ENCODE data around the gene LGSN.
"Not testable (repeated sequence)": the region's sequence is repeated elsewhere in the genome, so short reads cannot be mapped to it uniquely, and the experiment has no call there.

The LGSN gene

DNA sequence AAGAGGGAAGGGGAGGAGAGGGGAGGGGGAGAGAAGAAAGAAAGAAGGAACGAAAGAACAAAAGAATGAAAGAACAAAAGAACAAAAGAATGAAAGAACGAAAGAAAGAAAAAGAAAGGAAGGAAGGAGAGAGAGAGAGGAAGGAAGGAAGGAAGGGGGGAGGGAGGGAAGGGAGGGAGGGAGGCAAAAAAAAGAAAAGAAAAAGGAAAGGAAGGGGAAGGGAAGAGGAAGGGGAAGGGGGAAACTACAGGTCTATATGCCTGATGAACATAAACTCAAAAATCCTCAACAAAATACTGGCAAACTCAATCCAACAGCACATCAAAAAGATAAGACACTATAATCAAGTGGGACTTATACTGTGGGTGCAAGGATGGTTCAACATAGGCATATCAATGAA, 13.7 kb upstream of the LGSN start:
- H3K4me3 Mint-ChIP-seq: no peak overlapping the region
- H3K27ac Mint-ChIP-seq: no peak overlapping the region
- peaks cover 12% of the 10 kb centered on the region for H3K9me3 Mint-ChIP-seq
- no peaks in the 10 kb centered on the region for H3K36me3 Mint-ChIP-seq (ENCODE audit: low read depth)
- no peaks in the 10 kb centered on the region for H3K27me3 Mint-ChIP-seq (ENCODE audit: low read depth)
- H3K4me1 Mint-ChIP-seq (ENCODE audit: low read depth): no peaks in the 10 kb centered on the region

DNA sequence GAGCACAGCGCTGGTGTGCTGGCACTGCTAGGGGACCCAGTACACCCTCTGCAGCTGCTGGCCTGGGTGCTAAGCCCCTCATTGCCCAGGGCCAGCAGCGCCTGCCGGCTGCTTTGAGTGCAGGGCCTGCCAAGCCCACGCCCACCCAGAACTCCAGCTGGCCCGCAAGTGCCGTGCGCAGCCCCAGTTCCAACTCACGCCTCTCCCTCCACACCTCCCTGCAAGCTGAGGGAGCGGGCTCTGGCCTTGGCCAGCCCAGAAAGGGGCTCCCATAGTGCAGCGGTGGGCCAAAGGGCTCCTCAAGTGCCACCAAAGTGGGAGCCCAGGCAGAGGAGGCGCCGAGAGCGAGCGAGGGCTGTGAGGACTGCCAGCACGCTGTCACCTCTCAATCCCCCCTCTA, 6.8 kb upstream of the LGSN start:
- H3K4me1 Mint-ChIP-seq (ENCODE audit: low read depth); H3K36me3 Mint-ChIP-seq (ENCODE audit: low read depth); H3K27me3 Mint-ChIP-seq (ENCODE audit: low read depth); H3K27ac Mint-ChIP-seq; H3K4me3 Mint-ChIP-seq: not testable (repeated sequence)
- peaks cover 17% of the 10 kb centered on the region for H3K9me3 Mint-ChIP-seq

DNA sequence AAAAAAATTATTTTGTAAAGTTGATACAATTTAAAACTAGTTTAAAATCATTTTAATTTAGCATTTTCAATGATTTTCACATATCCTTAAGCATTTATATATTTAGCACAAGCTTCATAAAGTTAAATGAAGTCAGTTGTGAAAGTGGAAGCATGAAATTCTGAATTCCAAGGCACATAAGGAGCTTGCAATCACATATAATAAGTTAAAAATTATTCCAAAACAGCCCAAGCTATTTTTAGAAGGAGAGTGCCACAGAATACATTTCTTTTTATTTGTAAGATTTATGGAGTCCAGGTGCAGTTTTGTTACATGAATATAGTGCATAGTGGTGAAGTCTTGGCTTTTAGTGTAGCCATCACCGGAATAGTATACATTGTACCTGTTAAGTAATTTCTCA, 3.2 kb upstream of the LGSN start:
- no peak overlapping the region for H3K27ac Mint-ChIP-seq
- peaks cover 6% of the 10 kb centered on the region for H3K9me3 Mint-ChIP-seq
- H3K27me3 Mint-ChIP-seq (ENCODE audit: low read depth): no peaks in the 10 kb centered on the region
- no peak overlapping the region for H3K4me3 Mint-ChIP-seq
- H3K36me3 Mint-ChIP-seq (ENCODE audit: low read depth): no peaks in the 10 kb centered on the region
- H3K4me1 Mint-ChIP-seq (ENCODE audit: low read depth): no peaks in the 10 kb centered on the region

DNA sequence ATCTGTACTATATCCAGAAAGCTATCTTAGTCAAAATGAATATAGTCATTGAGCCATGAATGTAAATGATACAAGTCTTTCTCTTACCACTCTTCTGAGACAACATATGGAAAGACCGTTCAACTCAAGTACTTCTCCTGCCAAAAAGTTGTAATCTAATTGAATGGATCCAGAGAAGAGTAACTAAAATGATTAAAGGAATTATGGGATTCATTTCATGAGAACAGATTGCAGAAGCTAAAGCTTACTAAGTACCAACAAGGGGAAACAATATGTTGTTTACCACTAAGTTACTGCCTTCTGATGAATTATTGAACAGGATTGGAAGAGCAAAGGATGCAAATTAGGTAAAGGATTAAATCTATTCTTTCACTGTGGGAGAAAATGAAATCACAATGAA, 2.0 kb upstream of the LGSN start:
- no peaks in the 10 kb centered on the region for H3K4me1 Mint-ChIP-seq (ENCODE audit: low read depth)
- no peak overlapping the region for H3K4me3 Mint-ChIP-seq
- H3K27me3 Mint-ChIP-seq (ENCODE audit: low read depth): no peaks in the 10 kb centered on the region
- no peaks in the 10 kb centered on the region for H3K9me3 Mint-ChIP-seq
- H3K27ac Mint-ChIP-seq: no peak overlapping the region
- H3K36me3 Mint-ChIP-seq (ENCODE audit: low read depth): no peaks in the 10 kb centered on the region

DNA sequence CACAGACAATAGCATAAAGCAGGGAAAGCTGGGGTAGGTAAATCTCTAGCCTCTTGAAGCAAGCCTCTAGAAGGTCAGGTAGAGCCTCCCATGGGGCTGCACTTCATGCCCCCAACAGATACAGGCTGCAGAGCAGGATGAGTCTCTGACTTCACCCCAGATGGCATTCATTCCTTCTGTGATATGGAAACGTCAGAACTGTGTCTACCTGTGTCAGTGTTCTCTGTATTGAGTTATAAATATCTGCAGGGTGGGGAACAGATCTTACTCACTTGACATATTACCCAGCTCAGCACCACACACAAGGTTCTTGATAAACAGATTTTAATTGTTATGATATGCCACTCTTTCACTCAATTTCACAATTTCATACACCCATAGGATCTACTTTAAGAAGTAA, 2.1 kb downstream of the LGSN start:
- Mint-ChIP-seq H3K4me1 (ENCODE audit: low read depth) (no peaks in the 10 kb centered on the region), H3K27ac (no peak overlapping the region), H3K4me3 (no peak overlapping the region), H3K27me3 (ENCODE audit: low read depth) (no peaks in the 10 kb centered on the region), H3K9me3 (no peaks in the 10 kb centered on the region), H3K36me3 (ENCODE audit: low read depth) (no peaks in the 10 kb centered on the region)

DNA sequence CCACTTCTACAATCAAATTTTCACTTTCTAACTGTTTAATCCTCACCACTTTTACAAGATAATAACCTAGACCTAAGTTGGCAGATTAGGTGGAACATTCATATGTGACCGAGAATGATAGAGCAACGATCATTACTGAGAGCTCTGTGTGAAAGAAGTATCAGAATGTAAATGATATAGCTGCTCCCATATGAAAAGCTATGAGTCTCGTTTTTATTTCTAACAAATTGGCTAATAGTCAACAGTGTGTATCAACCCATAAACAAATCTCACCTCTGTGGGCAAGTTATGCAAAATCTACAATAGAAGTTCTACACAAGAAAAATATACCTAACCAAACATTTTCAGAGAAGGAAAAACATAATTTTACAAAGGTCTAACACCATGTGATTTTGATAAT, 3.7 kb downstream of the LGSN start:
- H3K27me3 Mint-ChIP-seq (ENCODE audit: low read depth): no peaks in the 10 kb centered on the region
- no peaks in the 10 kb centered on the region for H3K36me3 Mint-ChIP-seq (ENCODE audit: low read depth)
- H3K4me3 Mint-ChIP-seq: no peak overlapping the region
- no peaks in the 10 kb centered on the region for H3K4me1 Mint-ChIP-seq (ENCODE audit: low read depth)
- no peak overlapping the region for H3K27ac Mint-ChIP-seq
- H3K9me3 Mint-ChIP-seq: no peaks in the 10 kb centered on the region

DNA sequence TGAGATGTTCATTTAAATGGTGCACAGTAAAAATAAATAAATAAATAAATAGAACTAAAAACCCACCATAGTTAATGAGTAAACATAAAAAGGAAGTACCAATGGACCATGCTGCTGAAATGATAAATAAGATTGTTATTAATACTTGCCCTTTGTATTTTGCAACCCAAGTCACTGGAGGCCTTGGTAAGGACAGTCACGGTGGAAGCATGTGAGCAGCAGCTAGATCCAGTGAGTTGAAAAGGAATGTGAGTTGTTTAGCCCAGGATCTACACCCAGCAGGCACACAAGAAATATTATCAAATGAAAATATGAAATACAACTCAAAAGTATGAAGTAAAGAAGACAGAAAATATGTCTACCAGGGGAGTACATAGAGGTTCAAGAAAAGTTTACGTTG, 6.7 kb downstream of the LGSN start:
- H3K4me1 Mint-ChIP-seq (ENCODE audit: low read depth): no peaks in the 10 kb centered on the region
- H3K36me3 Mint-ChIP-seq (ENCODE audit: low read depth): no peaks in the 10 kb centered on the region
- no peak overlapping the region for H3K4me3 Mint-ChIP-seq
- H3K27ac Mint-ChIP-seq: no peak overlapping the region
- H3K27me3 Mint-ChIP-seq (ENCODE audit: low read depth): no peaks in the 10 kb centered on the region
- no peaks in the 10 kb centered on the region for H3K9me3 Mint-ChIP-seq

DNA sequence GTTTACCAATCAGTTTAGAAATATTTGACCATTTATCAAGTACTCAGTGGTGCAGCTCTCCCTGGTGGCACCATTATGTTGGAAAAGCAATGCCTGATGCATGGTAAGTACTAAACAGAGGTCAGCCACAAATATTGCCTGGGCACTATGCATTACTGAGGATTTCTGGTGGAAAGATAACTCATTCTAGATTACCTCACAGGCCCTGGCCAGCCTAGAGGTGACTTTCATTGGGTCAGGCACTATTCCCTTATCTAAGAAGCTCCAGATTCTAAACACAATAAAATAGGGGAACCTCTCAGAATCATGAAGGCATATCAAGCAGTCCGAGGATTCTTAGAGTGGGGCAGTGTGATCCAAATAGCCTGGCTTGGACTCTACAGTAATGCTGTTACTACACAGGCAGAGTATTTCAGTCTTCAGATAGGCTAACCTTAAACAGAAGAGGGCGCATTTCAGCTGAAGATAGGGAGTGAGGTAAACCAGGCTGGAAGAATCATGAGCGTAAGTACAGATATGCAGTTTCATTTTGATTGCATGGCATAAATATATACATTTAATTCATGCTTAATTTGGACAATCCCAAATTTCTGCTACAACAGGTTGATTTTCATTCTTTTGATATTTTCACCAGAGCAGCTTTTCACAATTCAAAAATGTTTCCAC, 12.1 kb downstream of the LGSN start:
- Mint-ChIP-seq H3K4me3 (no peak overlapping the region), H3K4me1 (ENCODE audit: low read depth) (no peaks in the 10 kb centered on the region), H3K36me3 (ENCODE audit: low read depth) (no peaks in the 10 kb centered on the region), H3K27me3 (ENCODE audit: low read depth) (no peaks in the 10 kb centered on the region), H3K27ac (no peak overlapping the region), H3K9me3 (no peaks in the 10 kb centered on the region)

DNA sequence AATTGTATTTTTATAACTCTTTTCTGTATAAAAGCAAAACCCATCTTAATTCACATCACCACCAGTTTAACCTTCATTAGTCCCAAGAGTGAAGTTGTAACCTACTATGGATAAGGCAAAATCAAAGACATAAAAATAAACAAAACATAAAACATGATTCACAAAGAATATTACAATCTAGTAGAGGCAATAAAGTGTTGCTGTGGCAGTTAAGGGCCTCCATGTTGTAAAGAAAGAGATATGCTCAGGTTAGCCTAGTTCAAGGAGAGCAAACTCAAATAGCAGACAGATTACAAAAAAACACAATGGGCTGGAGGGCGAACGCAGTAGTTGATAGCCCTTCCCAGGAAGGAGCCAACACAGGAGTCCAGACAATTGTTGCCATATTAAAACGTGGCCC, 13.4 kb downstream of the LGSN start:
- Mint-ChIP-seq H3K27ac (no peak overlapping the region), H3K4me1 (ENCODE audit: low read depth) (no peaks in the 10 kb centered on the region), H3K9me3 (no peaks in the 10 kb centered on the region), H3K36me3 (ENCODE audit: low read depth) (no peaks in the 10 kb centered on the region), H3K27me3 (ENCODE audit: low read depth) (no peaks in the 10 kb centered on the region), H3K4me3 (no peak overlapping the region)

DNA sequence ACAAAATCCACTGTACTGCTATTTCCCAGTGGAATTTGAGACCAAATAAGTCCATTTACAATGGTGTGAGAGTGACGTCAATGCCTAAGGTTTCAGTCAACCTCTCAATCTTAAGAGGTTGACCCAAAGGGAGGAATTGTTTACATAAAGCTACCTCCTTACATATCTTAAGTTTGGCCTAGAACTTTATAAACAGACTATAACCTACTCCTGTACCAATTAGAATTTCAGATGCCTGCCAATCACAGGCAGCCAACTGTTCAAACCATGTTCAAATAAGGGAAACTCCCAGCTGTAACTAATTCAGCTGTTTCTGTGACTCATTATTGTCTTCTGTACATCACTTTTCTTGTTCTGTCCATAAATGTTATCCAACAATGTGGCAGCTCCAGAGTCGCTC, 14.5 kb downstream of the LGSN start:
- Mint-ChIP-seq H3K27me3 (ENCODE audit: low read depth) (no peaks in the 10 kb centered on the region), H3K4me1 (ENCODE audit: low read depth) (no peaks in the 10 kb centered on the region), H3K36me3 (ENCODE audit: low read depth) (no peaks in the 10 kb centered on the region), H3K27ac (no peak overlapping the region), H3K4me3 (no peak overlapping the region), H3K9me3 (no peaks in the 10 kb centered on the region)

DNA sequence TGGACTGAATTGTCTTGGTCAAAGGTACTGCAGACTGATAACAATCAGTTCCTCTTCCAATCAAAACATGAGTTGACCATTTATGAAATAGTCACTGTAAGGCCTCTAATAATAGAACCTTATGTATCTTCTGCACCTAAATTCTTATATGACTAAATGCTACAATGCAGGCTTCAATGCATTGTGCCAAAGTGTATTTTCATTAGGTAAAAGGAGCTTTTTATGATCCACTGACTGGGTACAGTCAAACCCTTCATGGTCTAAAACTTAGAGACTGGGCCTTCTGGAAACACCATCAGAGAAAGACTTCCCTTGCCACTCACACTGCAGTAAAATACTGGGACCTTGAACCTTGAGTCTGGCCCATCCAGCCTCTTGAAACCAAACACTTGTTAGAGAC, 16.3 kb downstream of the LGSN start:
- no peaks in the 10 kb centered on the region for H3K9me3 Mint-ChIP-seq
- H3K27me3 Mint-ChIP-seq (ENCODE audit: low read depth): no peaks in the 10 kb centered on the region
- H3K4me1 Mint-ChIP-seq (ENCODE audit: low read depth): no peaks in the 10 kb centered on the region
- no peak overlapping the region for H3K4me3 Mint-ChIP-seq
- no peaks in the 10 kb centered on the region for H3K36me3 Mint-ChIP-seq (ENCODE audit: low read depth)
- H3K27ac Mint-ChIP-seq: no peak overlapping the region

DNA sequence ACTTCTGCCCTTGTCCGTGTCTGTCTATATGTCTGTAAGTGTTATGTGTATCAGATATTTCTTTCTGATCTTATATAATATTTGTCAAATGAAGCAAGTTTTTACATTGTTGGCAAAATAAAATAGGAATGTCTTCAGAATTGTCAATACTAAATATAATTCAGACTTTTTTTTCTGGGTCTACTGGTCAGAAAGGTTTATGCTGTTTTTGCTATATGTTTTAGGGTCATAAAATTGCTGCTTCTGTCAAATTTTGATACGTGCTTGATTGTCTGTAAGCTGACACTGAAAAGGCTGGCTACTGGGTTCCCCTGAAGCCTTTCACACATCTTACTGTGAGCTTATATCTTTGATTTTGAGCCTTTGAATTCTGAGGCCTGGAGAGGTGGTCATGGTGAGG, 20.1 kb downstream of the LGSN start:
- H3K27me3 Mint-ChIP-seq (ENCODE audit: low read depth): no peaks in the 10 kb centered on the region
- no peaks in the 10 kb centered on the region for H3K4me1 Mint-ChIP-seq (ENCODE audit: low read depth)
- H3K36me3 Mint-ChIP-seq (ENCODE audit: low read depth): no peaks in the 10 kb centered on the region

DNA sequence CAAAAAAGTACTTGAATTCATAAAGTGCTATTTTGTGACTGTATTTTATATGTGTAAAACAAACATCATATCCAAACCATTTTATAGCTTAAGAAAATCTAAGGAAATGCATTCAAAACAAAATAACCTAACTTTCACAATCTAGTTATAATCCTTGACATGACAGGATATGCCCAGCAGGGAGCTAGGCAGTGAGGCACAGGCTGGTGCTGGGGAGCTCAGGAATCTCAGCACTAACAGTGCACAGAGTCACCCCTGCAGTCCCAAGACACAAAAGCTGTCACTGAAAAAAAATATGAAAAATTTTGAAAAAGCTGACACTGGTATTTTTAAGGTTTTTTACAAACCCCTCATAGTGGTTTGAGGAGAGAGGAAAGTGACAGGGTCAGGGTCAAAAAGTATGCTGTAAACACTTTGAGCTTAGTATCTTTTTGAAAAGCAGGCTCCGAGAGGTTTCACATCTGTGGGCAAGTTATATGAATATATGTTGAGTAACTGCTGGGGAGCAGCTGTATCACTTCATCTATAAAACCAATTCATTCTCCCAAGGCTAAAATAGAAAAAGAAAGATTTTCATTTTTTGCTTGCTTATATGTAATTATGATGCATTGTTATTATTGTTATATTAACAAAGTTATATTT, 24.1 kb downstream of the LGSN start:
- Mint-ChIP-seq H3K9me3 (no peaks in the 10 kb centered on the region), H3K4me3 (no peak overlapping the region), H3K4me1 (ENCODE audit: low read depth) (no peaks in the 10 kb centered on the region), H3K27ac (no peak overlapping the region), H3K36me3 (ENCODE audit: low read depth) (no peaks in the 10 kb centered on the region), H3K27me3 (ENCODE audit: low read depth) (no peaks in the 10 kb centered on the region)

More for the DNA sequence above, 20.1 kb downstream of the LGSN start:
- Mint-ChIP-seq H3K9me3 (no peaks in the 10 kb centered on the region), H3K27ac (no peak overlapping the region), H3K4me3 (no peak overlapping the region)

DNA sequence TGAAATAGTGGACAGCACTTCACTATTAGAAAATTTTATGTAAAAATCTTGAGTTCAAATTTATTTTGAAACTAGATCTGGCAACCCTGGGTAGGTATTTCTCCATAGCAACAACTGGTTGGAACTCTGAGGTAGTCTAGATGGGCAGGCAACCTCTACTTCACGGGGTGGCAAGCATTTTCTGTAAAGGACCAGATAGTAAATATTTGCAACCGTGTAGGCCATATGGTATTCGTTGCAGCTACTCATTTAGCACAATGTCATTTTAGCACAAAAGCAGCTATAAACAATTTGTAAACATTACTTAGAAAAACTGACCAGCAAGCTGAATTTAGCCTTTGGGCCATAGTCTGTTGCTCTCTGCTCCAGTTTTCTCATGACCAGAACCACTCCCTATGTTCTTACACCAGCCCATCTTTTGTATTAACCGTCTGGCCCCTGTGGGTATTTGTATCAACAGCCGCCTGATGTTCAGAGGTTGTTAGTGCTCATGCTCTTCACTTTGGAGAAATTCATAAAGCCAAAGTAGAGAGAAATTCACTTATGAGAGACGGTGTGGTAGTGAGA, 29.2 kb downstream of the LGSN start:
- Mint-ChIP-seq H3K9me3 (no peaks in the 10 kb centered on the region), H3K4me1 (ENCODE audit: low read depth) (no peaks in the 10 kb centered on the region), H3K27ac (no peak overlapping the region), H3K36me3 (ENCODE audit: low read depth) (no peaks in the 10 kb centered on the region), H3K4me3 (no peak overlapping the region), H3K27me3 (ENCODE audit: low read depth) (no peaks in the 10 kb centered on the region)

DNA sequence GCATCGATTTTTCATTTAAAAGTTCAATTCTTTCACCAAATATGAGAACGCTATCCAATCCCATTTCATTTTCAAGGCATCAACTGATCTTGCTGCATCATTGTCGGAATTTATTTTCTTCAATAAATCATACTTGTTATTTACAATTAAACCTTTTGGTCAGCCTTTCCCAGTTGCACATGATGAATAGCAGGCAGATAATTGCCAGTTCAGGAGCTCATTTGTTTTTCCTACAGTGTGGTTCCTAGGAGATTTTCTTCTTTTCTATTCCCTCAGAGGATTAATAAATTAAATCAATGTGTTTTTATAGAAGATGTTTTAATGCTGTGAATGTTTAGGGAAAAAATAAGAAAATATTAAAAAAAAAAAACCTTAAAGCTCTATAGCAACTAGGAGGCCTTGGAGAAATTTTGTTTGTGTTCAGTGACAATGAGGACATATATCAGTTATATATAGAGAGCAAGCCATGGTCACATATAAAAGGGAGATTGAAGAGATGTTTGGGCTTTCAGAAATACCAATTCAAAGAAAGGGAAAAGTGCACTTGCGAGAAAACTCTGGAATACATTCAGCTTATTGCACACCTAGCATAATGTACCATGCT, 30.4 kb downstream of the LGSN start:
- no peak overlapping the region for H3K27ac Mint-ChIP-seq
- no peaks in the 10 kb centered on the region for H3K36me3 Mint-ChIP-seq (ENCODE audit: low read depth)
- no peak overlapping the region for H3K4me3 Mint-ChIP-seq
- H3K4me1 Mint-ChIP-seq (ENCODE audit: low read depth): no peaks in the 10 kb centered on the region
- no peaks in the 10 kb centered on the region for H3K27me3 Mint-ChIP-seq (ENCODE audit: low read depth)
- no peaks in the 10 kb centered on the region for H3K9me3 Mint-ChIP-seq

Data from T-helper 1 cell treated with Interleukin-12 subunit alpha and Interleukin-12 subunit beta and Interleukin-4 antibody, amounts not matched to agents 30 μg/mL and 1 μg/mL, for 36 hours (primary cell).